Transverse colon (tissue), 4 donors: Measurements from ENCODE around the gene L3MBTL4. TPM values are rescaled to one million over a fixed set of nuclear protein-coding genes. Genes with fewer than 3 reads are reported as not detected.

ENCODE experiments used
- DNase-seq: peaks from one replicate; pipeline ENCODE4 v3.0.0-alpha.2; 2019
- H3K27ac ChIP-seq, 4 donors: fragments of 200-600 bp; sonication (generic); 2 replicates each; pipeline ENCODE4 v1.5.1; 2016 to 2018; ENCODE audit warnings: inconsistent platforms in 4 of 4
- H3K27me3 ChIP-seq: fragments of 200-600 bp; sonication (generic); 2 replicates; pipeline ENCODE4 v1.5.1; 2017; ENCODE audit warnings: inconsistent platforms
- H3K36me3 ChIP-seq, 4 donors: fragments of 200-600 bp; sonication (generic); 2 replicates each; pipeline ENCODE4 v1.5.1; 2017 to 2019; ENCODE audit warnings: inconsistent platforms in 4 of 4
- H3K4me1 ChIP-seq, 4 donors: fragments of 200-600 bp; sonication (generic); 2 replicates each; pipeline ENCODE4 v1.5.1; 2017 to 2020; ENCODE audit warnings: inconsistent platforms in 4 of 4
- H3K4me3 ChIP-seq, 4 donors: fragments of 200-600 bp; sonication (generic); 1 replicate in 1 of 4; 2 replicates in 3 of 4; pipeline versions ENCODE4 v1.5.1 to v1.6.1; 2017 to 2019; ENCODE audit warnings: inconsistent platforms in 4 of 4
- H3K9me3 ChIP-seq, 2 donors: fragments of 200-600 bp; sonication (generic); 2 replicates each; pipeline ENCODE4 v1.5.1; 2017 to 2019; ENCODE audit warnings: inconsistent platforms in 2 of 2
- EP300 ChIP-seq: sonication (generic); formaldehyde crosslinking; IDR thresholded peaks from one replicate; pipeline ENCODE4 v1.6.1; 2017; ENCODE audit warnings: antibody characterized with exemption, low read depth
- POLR2A ChIP-seq: fragments of 450-650 bp; IDR thresholded peaks from one replicate; pipeline ENCODE4 v1.6.1; 2016; ENCODE audit warnings: antibody characterized with exemption, mild to moderate bottlenecking, moderate library complexity
- POLR2AphosphoS5 ChIP-seq, 3 donors: sonication (generic); formaldehyde crosslinking; IDR thresholded peaks; one replicate each; pipeline ENCODE4 v1.6.1; 2016; ENCODE audit warnings: antibody characterized with exemption in 3 of 3
- WGBS, 2 donors: methylation state at CpG; one replicate each; pipeline ENCODE4 v1.1.5; 2018; ENCODE audit warnings: low coverage in 1 of 2; 5-methylcytosine and 5-hydroxymethylcytosine counted together
- in situ Hi-C, 4 donors: fragments of 200-750 bp; cut with MboI; loops; one replicate each; pipeline versions ENCODE4 v1.15.0 to v1.15.1; 2017; ENCODE audit warnings: low sequenced_read_pairs in 3 of 4, low pct_ligation_motif_present in 1 of 4, low pct_unique_long_range_greater_than_20kb in 1 of 4
- intact Hi-C: fragments of 100-400 bp; cut with DNase I; formaldehyde crosslinking; loops from one replicate; pipeline ENCODE4 v1.15.1; 2023; ENCODE audit warnings: low total_unique reads
- total RNA-seq, 4 donors: library from RNA; depleted of rRNA; stranded (reverse); fragments of >200 nt; gene quantifications; one replicate each; pipeline ENCODE4 v1.1.0, GENCODE V29; 2016
- TF ChIP-seq, protein P1 (sequence below), 5 experiments: fragments of 200-600 bp in 3 of 5; fragments of 450-650 bp in 2 of 5; sonication (generic) in 3 of 5; IDR thresholded peaks; 1 replicate in 2 of 5; 2 replicates in 3 of 5; pipeline ENCODE4 v1.5.1; 2016 to 2017; ENCODE audit warnings: antibody characterized with exemption in 5 of 5, inconsistent platforms in 3 of 5, mild to moderate bottlenecking in 2 of 5, moderate library complexity in 1 of 5

L3MBTL4 gene
- total RNA-seq, 4 donors from 2014 or later: 0.20 to 4.9 (median 2.9) TPM

DNA sequence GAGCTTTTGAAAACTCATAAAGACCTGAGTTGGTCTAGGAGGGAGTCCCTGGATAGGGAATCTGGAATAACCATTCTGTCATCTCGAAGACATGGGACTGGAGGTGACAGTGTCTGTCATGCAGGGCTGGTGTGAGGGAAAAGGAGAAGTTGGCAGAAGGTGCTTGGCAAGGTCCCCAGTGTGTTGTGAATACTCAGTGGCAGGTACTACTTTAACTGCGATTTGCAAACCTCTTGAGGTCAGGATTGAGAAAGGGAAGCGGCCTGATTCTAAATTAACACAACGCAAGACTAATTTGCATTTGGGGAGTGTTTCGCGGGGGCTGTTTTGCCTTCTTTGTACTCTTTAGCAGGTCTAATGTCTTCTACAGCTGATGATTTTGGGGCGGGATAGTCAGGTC, 442.4 kb downstream of the L3MBTL4 start:
- in situ Hi-C loops: no loop called here
- TF ChIP-seq POLR2AphosphoS5 (IDR thresholded peaks at IDR 0.05) (no peak), EP300 (no peak), POLR2A (no peak)
- TF ChIP-seq, protein P1, sequence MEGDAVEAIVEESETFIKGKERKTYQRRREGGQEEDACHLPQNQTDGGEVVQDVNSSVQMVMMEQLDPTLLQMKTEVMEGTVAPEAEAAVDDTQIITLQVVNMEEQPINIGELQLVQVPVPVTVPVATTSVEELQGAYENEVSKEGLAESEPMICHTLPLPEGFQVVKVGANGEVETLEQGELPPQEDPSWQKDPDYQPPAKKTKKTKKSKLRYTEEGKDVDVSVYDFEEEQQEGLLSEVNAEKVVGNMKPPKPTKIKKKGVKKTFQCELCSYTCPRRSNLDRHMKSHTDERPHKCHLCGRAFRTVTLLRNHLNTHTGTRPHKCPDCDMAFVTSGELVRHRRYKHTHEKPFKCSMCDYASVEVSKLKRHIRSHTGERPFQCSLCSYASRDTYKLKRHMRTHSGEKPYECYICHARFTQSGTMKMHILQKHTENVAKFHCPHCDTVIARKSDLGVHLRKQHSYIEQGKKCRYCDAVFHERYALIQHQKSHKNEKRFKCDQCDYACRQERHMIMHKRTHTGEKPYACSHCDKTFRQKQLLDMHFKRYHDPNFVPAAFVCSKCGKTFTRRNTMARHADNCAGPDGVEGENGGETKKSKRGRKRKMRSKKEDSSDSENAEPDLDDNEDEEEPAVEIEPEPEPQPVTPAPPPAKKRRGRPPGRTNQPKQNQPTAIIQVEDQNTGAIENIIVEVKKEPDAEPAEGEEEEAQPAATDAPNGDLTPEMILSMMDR (IDR thresholded peaks at IDR 0.05): no peak
- 90 to 100% methylated on average over 4 to 7 of the region's 7 CpGs for WGBS, 2 donors
- Histone ChIP-seq H3K27ac (no peak overlapping the region), H3K4me3 (no peak overlapping the region), H3K9me3 (no peaks in the 10 kb centered on the region), H3K27me3 (no peaks in the 10 kb centered on the region), H3K36me3 (no peaks in the 10 kb centered on the region), H3K4me1 (peaks cover 0 to 5% (median 0%) of the 10 kb centered on the region in 4 donors)
- DNase-seq: no peak
- intact Hi-C loops: no loop called here

DNA sequence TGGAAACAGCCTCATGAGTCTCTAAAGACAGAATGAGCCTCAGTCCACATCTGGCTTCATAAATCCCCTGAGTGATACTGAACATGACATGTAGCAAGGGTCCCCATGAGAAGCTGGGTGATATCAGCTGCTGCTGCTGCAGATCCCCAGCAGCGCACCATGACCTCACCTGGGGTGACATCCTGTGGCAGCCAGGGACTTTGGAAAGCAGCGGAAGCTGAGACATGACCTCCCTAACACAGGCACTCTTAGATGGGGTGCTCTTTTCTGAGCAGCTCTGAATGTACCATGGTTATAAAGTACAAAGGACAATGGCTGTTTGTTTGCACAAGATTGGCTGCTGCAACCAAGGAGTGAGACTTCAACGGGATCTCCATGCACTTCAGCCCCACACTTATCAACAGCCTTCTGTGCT, 444.7 kb downstream of the L3MBTL4 start:
- DNase-seq: peak; percentile 18
- intact Hi-C loops: no loop called here

DNA sequence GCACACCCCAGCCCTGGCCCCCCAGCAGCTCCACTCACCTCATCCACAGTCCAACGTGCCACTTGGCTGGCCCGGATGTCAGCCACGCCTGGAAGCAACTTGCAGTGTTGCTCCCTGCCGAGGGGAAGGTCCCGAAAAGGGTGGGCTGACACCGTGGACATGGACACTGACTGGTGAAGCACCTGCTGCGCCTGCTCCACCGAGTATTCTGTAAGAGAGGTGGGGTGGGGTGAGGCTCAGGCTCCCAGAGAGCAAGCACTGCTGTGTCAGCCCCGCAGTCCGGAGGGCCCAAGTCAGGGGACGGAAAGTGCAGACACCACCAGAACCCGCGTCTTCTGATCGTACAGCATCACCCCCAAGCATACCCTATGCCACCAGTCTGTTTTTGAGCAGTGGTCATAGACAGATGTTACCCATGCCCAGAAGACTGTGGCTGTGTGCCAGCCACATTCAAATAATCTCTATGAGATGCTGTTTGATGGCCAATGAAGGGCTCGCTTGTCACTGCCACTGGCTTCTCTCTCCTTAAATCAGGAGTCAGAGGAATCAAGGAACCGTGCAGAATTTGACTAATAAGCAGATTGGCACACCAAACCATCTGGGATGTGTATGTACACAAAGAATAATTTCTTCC, 445.2 kb downstream of the L3MBTL4 start:
- Histone ChIP-seq H3K9me3 (no peaks in the 10 kb centered on the region), H3K4me3 (no peak overlapping the region), H3K27ac (no peak overlapping the region), H3K36me3 (no peaks in the 10 kb centered on the region), H3K27me3 (no peaks in the 10 kb centered on the region), H3K4me1 (peaks cover 0 to 15% (median 0%) of the 10 kb centered on the region in 4 donors)
- in situ Hi-C loops (no loop called here), intact Hi-C loops (no loop called here)
- TF ChIP-seq, protein P1 (IDR thresholded peaks at IDR 0.05): no peak
- TF ChIP-seq POLR2AphosphoS5 (IDR thresholded peaks at IDR 0.05) (no peak), EP300 (no peak), POLR2A (no peak)
- WGBS, 2 donors: 82% methylated on average over 16 of the region's 16 CpGs; no CpG with 5 or more reads in 1 of the 2 donors
- no peak for DNase-seq

More for the DNA sequence above, 444.7 kb downstream of the L3MBTL4 start:
- H3K27me3 ChIP-seq: no peaks in the 10 kb centered on the region
- 58% methylated on average over 3 of the region's 3 CpGs; no CpG with 5 or more reads in 1 of the 2 donors for WGBS, 2 donors
- in situ Hi-C loops: no loop called here
- TF ChIP-seq EP300 (no peak), POLR2AphosphoS5 (IDR thresholded peaks at IDR 0.05) (no peak)
- no peak overlapping the region for H3K27ac ChIP-seq
- H3K36me3 ChIP-seq: no peaks in the 10 kb centered on the region
- H3K4me3 ChIP-seq: no peak overlapping the region
- no peaks in the 10 kb centered on the region for H3K9me3 ChIP-seq
- peaks cover 0 to 15% (median 0%) of the 10 kb centered on the region in 4 donors for H3K4me1 ChIP-seq

DNA sequence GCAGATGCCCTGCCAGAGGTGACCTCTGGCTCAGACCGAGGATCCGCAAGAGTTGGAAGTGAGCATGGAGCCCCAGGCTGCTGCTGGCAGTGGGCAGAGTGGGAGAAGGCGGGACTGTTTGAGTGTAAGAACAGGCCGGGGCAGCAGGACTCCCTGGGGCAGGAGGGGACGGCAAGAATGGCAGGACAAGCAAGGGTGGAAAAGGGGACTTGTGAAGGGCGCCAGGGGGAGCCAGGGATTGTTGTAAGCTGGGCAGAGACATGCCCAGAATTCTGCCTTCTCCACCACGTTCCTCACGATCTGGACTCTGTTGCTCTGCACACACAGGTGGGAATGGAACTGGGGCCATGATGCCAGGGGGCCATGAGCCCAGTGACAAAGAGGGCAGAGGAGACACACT, 447.0 kb downstream of the L3MBTL4 start:
- Histone ChIP-seq H3K27me3 (no peaks in the 10 kb centered on the region), H3K27ac (no peak overlapping the region), H3K4me1 (peaks cover 0 to 15% (median 0%) of the 10 kb centered on the region in 4 donors), H3K9me3 (no peaks in the 10 kb centered on the region), H3K4me3 (no peak overlapping the region), H3K36me3 (no peaks in the 10 kb centered on the region)
- 74 to 91% methylated on average over 6 to 8 of the region's 8 CpGs for WGBS, 2 donors
- in situ Hi-C loops (no loop called here), intact Hi-C loops (no loop called here)
- no peak for DNase-seq
- TF ChIP-seq POLR2AphosphoS5 (IDR thresholded peaks at IDR 0.05): no peak
- TF ChIP-seq, protein P1 (IDR thresholded peaks at IDR 0.05): no peak
- TF ChIP-seq EP300: no peak
- no peak for TF ChIP-seq POLR2A
